GM19023 (cell line): Measurements from ENCODE around the gene PHF13.

Source experiments
- ATAC-seq: cut with Tn5 transposase; IDR thresholded peaks from one replicate; pipeline ENCODE4 v1.9.1; 2021; ENCODE audit warnings: mild to moderate bottlenecking, moderate library complexity; ENCODE audit not compliant: unreplicated experiment

Gene PHF13

DNA sequence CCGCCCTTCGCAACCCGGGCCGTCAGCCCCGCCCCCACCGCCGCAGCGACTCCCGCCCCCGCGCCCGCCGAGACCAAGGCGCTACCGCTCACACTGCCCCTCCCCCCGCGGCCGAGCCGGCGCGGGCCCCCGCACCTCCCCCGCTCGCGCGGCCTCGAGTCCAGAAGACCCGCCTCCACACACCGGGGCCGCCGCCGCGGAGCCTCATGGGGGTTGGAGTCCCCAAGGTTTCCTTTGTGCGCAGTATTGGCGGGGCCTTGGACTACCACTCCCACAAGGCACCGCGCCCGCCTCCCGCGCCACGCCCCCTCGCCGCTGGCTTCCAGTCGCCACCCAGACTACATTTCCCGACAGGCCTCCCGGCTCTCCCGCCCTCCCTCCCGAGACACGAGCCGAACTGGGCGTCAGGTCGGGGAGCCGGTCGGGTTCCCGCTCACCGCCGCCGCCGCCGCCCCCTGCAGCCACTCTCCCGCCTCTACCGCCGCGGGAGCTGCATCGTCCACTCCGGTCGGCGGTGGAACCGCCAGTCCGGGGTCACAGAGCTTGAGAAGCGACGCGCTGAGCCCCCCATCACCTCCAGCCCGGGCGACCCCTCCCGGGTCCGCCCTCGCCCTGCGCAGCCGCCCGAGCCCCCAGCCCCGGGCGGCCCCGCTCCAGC, at the start of gene PHF13:
TSS of gene PHF13 (plus strand) at position 371 of the 658 bp plus-strand sequence. CDS start 336 bp downstream, outside the sequence.
- ATAC-seq: peak; percentile 84

DNA sequence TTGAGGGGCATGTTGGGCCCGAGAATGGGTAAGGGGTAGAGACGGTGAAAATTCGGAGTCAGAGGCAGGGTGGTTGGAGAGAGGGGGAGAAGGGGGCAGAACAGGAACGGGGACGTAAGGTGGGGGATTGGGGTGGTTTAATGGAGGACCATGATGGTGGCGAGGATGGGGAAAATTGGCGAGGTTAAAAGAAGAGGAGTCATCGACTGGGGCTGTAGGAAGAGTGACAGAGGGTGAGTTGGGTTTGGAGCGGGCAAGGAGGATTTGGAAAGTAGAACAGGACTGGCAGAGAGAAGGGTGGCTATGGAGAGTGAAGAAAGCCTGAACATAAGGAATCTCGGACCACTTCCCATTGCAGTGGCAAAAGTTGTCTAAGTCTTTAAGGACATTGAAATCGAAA, 44.5 kb upstream of the PHF13 start:
- no peak for ATAC-seq

DNA sequence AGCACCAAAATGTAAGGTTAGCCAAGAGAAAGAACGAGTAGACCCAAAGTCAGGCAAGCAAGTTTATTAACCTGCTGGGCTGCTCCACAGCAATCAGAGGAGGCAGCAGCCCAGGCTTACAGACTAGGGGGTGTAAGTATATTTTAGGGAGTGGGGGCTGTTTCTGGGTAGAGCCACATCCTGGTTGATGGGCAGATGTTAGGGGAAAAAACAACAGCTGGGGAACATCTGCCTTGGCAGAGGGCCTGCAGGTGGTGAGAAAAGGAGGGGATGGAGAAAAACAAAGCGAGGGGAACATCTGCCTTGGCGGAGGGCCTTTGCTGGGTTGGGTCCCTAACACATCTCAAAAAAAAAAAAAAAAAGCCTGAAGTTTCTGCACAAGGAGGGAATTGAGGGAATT, 43.4 kb upstream of the PHF13 start:
- no peak for ATAC-seq

DNA sequence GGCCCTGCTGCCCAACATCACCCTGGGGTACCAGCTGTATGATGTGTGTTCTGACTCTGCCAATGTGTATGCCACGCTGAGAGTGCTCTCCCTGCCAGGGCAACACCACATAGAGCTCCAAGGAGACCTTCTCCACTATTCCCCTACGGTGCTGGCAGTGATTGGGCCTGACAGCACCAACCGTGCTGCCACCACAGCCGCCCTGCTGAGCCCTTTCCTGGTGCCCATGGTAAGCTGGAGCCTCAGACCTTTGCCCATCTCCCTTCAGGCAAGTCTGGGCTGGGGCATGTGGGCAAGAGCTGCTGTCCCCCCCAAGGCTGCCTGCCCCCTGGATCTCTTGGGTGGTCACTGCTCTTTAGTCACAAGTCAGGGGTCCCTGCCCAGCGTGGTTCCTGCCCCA, 42.5 kb upstream of the PHF13 start:
- no peak for ATAC-seq

DNA sequence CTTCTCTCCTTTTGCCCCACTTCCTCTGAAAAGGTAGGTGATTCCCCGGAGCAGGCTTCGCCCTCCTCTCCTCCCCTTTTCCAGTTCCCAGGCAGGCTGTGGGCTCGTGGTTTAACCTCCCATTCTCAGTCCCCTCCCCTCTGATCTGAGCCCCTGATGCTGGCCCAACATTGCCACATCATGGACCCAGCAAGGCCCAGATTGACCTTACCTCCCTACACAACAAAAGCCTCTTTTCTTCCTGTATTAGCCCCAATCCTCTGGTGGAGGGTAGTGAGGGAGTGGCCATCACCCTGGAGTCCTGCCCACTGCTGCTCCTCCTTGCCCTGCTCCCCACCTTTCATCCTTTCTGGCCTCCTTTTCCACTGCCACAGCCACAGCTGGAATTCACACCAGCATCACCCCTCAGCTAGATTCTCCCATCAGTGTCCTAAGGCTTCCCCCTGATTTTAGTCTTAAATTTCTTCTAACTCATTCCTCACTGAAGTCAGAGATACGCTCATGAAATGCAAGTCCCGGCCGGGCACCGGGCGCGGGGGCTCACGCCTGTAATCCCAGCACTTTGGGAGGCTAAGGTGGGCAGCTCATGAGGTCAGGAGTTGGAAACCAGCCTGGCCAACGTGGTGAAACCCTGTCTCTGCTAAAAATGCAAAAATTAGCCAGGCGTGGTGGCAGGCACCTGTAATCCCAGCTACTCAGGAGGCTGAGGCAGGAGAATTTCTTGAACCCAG, 40.7 kb upstream of the PHF13 start:
- no peak for ATAC-seq

DNA sequence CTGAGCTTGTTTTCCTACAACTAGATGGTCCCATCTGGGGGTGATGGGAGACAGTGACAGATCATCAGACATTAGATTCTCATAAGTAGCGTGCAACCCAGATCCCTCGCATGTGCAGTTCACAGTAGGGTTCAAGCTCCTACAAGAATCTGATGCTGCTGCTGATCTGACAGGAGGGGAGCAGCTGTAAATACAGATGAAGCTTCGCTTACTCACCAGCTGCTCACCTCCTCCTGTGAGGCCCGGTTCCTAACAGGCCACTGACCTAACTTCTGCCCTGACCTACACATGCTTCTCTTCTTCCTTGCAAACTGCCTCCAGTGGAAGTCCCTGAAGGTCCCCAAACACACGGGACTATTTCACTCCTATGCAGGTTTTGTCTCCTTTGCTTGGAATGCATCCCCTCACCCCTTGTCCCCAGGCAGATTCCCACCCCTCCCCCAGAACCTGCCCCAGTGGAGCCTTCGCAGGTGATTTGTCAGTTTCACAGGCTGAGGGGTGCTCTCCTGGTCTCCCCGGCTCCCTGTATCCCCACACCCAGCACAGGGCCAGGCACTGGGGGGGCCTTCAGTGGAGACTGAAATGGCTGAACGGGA, 39.4 kb upstream of the PHF13 start:
- ATAC-seq: no peak

DNA sequence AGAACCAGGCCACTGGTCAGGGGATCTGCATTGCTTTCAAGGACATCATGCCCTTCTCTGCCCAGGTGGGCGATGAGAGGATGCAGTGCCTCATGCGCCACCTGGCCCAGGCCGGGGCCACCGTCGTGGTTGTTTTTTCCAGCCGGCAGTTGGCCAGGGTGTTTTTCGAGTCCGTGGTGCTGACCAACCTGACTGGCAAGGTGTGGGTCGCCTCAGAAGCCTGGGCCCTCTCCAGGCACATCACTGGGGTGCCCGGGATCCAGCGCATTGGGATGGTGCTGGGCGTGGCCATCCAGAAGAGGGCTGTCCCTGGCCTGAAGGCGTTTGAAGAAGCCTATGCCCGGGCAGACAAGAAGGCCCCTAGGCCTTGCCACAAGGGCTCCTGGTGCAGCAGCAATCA, 38.7 kb upstream of the PHF13 start:
- ATAC-seq: no peak

DNA sequence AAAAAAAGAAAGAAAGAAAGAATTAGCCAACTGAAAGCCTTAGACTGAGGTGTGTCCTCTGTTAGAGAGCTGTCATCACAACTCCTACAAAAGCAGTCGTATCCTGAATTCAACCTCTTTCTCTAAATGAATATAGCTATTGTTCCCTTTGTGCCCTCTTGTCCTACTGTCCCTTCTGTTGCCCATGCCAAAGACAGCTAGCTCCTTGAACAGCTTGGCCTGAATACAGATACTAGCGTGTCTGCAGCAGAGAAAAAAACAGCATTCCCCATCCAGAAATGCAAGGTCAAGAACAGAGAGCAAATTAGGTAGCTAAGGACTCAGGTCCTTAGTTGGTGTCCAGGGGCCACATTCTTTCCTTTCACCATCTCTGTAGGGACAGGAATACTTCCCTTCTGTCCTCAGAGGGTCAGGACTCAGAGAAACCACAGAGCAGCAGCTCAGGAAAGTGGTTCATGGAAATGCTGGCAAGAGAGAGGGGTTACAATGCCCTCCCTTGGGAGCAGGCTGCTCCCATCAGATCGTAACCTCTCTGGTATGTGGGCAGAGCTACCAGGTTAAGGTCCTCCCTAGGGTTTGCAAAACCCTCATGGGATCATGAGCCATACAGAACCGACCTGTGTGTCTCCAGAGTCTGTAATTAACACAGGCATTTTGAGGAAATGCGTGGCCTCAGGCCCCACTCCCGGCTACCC, 35.6 kb upstream of the PHF13 start:
- no peak for ATAC-seq

DNA sequence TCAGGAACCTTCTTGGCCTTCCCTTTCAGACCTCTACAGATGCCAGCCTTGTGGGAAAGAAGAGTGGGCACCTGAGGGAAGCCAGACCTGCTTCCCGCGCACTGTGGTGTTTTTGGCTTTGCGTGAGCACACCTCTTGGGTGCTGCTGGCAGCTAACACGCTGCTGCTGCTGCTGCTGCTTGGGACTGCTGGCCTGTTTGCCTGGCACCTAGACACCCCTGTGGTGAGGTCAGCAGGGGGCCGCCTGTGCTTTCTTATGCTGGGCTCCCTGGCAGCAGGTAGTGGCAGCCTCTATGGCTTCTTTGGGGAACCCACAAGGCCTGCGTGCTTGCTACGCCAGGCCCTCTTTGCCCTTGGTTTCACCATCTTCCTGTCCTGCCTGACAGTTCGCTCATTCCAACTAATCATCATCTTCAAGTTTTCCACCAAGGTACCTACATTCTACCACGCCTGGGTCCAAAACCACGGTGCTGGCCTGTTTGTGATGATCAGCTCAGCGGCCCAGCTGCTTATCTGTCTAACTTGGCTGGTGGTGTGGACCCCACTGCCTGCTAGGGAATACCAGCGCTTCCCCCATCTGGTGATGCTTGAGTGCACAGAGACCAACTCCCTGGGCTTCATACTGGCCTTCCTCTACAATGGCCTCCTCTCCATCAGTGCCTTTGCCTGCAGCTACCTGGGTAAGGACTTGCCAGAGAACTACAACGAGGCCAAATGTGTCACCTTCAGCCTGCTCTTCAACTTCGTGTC, 34.7 kb upstream of the PHF13 start:
- ATAC-seq: no peak

DNA sequence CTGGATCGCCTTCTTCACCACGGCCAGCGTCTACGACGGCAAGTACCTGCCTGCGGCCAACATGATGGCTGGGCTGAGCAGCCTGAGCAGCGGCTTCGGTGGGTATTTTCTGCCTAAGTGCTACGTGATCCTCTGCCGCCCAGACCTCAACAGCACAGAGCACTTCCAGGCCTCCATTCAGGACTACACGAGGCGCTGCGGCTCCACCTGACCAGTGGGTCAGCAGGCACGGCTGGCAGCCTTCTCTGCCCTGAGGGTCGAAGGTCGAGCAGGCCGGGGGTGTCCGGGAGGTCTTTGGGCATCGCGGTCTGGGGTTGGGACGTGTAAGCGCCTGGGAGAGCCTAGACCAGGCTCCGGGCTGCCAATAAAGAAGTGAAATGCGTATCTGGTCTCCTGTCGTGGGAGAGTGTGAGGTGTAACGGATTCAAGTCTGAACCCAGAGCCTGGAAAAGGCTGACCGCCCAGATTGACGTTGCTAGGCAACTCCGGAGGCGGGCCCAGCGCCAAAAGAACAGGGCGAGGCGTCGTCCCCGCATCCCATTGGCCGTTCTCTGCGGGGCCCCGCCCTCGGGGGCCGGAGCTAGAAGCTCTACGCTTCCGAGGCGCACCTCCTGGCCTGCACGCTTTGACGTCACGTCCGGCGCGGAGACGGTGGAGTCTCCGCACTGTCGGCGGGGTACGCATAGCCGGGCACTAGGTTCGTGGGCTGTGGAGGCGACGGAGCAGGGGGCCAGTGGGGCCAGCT, 34.0 kb upstream of the PHF13 start, which contains the start of gene ZBTB48:
TSS of gene ZBTB48 (plus strand) at position 621 of the 745 bp plus-strand sequence. CDS start 616 bp downstream, outside the sequence.
- peak; percentile 94 for ATAC-seq

DNA sequence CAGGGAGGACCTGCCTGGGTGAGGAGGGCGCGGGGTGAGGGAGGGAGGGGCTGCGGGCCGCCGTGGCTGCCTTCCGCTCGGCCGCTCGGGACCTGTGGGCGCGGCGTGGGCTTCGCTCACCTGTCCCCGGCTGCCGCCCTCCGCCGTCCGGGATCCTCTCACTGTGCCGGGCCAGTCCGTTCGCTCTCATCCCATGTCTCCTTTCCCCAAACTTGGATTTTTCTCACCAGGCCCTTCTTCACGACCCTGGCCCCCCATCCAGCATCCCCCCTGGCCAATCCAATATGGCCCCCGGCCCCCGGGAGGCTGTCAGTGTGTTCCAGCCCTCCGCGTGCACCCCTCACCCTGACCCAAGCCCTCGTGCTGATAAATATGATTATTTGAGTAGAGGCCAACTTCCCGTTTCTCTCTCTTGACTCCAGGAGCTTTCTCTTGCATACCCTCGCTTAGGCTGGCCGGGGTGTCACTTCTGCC, 33.4 kb upstream of the PHF13 start:
- ATAC-seq: peak; percentile 6

DNA sequence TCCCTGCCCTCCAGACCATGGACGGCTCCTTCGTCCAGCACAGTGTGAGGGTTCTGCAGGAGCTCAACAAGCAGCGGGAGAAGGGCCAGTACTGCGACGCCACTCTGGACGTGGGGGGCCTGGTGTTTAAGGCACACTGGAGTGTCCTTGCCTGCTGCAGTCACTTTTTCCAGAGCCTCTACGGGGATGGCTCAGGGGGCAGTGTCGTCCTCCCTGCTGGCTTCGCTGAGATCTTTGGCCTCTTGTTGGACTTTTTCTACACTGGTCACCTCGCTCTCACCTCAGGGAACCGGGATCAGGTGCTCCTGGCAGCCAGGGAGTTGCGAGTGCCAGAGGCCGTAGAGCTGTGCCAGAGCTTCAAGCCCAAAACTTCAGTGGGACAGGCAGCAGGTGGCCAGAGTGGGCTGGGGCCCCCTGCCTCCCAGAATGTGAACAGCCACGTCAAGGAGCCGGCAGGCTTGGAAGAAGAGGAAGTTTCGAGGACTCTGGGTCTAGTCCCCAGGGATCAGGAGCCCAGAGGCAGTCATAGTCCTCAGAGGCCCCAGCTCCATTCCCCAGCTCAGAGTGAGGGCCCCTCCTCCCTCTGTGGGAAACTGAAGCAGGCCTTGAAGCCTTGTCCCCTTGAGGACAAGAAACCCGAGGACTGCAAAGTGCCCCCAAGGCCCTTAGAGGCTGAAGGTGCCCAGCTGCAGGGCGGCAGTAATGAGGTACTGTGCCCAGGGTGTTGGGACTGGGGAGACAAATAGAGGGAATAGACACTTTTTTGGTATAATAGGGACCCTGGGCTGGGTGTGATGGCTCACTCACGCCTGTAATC, 32.7 kb upstream of the PHF13 start:
- ATAC-seq: no peak

DNA sequence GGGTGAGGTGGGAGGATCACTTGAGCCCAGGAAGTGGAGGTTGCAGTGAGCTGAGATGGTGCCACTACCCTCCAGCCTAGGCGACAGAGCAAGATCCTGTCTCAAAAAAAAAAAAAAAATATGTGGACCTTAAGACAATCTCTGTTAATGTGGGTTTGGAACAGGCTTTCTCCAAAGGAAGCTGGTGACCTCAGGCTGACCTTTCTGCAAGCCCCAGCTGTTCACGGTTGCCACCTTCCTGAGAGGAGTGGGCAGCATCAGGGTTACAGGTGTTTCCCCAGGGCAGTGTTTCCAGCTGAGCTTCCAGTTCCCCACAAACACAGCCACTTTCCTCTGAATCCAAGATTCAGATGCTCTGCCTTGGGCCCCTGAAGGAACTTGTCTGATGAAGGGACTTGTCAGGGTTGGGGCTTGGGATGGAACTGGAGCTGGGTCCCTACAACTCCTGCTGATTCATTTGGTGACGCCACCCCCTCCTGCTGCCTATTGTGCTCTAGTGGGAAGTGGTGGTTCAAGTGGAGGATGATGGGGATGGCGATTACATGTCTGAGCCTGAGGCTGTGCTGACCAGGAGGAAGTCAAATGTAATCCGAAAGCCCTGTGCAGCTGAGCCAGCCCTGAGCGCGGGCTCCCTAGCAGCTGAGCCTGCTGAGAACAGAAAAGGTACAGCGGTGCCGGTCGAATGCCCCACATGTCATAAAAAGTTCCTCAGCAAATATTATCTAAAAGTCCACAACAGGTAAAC, 31.8 kb upstream of the PHF13 start:
- ATAC-seq: no peak

DNA sequence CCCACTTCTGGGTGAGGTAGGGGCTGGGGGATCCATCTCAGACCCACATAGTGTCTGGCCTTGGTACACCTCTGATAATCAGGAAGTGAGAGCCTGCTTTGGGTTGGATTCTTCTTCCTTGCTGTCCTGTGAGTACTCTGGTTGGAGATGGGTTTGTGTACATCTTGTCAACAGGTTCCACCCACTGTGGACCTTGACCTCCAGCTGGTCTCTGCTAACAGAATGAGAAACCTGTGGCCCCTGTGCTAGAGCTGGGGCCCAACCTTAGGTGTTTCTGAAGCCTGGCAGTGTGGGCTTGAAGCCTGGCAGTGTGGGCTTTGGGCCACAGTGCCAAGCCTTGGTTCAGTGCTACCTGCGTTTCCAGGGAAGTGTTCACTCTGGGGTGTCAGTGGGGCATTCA, 31.2 kb upstream of the PHF13 start:
- no peak for ATAC-seq

DNA sequence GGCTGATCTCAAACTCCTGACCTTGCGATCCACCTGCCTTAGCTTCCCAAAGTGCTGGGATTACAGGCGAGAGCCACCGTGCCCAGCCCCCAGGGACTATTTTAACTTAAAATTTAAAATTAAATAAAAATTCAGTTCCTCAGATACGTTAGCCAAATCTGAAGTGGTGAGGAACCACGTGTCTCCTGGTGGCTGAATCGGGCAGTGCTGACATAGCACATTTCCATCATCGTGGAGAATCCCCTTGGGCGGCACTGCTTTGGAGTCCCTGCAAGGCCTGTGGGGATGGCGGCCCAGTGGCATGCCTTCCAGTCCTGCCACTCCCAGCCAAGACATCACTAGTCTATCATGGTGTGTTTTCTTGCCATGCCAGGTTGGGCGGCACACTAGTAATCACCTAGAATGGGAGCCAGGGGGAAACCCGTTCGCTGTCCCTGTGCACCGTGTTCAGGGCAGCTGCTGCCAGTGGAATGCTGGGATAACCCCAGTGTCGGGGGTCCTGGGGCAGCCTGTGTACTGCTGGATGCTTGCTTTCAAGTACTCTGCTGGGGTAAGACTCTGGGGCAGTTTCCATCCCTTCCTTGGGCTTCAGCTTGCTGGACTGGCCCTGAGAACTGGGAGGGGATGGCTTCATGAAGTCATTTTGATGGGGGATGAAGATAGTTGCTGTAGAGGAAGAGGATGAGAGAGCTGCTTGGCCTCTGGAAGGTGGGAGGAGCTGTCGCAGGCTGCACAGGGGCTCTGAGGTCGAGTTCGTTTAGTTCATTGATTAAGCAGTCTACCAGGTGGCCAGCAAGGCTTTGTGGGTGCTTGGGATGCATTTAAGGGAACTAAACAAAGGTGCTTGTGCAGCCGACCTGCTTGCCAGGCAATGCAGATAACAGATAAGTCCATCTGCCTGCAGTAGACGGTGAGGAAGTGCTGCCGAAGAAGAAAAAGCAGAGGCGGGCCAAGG, 29.1 kb upstream of the PHF13 start:
- ATAC-seq: no peak

DNA sequence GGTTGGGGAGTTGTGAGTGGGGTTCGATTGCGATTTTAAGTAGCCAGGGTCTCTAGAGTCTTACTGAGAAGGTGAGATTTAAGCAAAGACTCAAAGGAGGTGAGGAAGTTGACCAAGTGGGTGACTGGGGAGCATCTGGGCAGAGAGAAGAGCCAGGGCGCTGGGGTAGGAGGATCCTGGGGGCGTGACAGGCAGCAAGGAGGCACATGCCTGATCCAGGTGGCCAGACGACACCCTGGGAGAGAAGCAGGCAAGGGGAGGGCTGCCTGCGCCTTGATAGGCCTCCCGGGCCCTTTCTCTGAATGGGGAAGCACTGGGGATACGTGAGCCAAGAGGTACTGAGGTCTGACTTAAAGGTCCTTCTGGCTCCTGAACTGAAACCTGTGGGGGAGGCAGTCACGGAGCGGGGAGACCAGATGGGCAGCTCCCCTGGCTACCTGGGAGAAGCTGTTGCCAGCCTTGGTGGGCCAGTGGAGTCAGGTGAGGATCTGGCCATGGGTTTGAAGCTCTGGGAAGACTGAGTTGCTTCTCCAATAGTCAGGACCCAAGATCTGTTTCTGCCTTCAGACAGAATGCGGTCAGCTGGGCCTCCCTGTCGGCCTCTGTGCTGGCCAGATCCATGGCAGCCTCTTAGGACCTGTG, 28.3 kb upstream of the PHF13 start:
- ATAC-seq: no peak

DNA sequence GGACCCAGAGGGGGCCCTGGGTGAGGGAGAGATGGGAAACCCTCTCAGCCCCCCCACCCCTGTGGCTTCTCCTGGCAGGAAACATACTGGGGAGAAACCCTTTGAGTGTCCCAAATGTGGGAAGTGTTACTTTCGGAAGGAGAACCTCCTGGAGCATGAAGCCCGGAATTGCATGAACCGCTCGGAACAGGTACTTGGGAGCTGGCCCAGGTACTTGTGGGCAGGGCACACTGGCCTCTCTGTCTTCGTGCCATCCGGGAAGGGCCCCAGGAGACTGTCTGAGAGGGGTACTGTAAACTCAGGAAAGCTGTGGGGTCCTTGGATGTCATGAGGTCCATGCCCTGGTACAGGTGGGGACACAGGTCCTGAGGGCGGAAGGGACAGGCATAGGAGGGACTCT, 27.7 kb upstream of the PHF13 start:
- ATAC-seq: no peak
